ENCODE results near the gene LVRN. TPM values are rescaled to one million over a fixed set of nuclear protein-coding genes. Genes with fewer than 3 reads are reported as not detected.

LVRN gene, protein sequence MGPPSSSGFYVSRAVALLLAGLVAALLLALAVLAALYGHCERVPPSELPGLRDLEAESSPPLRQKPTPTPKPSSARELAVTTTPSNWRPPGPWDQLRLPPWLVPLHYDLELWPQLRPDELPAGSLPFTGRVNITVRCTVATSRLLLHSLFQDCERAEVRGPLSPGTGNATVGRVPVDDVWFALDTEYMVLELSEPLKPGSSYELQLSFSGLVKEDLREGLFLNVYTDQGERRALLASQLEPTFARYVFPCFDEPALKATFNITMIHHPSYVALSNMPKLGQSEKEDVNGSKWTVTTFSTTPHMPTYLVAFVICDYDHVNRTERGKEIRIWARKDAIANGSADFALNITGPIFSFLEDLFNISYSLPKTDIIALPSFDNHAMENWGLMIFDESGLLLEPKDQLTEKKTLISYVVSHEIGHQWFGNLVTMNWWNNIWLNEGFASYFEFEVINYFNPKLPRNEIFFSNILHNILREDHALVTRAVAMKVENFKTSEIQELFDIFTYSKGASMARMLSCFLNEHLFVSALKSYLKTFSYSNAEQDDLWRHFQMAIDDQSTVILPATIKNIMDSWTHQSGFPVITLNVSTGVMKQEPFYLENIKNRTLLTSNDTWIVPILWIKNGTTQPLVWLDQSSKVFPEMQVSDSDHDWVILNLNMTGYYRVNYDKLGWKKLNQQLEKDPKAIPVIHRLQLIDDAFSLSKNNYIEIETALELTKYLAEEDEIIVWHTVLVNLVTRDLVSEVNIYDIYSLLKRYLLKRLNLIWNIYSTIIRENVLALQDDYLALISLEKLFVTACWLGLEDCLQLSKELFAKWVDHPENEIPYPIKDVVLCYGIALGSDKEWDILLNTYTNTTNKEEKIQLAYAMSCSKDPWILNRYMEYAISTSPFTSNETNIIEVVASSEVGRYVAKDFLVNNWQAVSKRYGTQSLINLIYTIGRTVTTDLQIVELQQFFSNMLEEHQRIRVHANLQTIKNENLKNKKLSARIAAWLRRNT
- 7.5 TPM for total RNA-seq

DNA sequence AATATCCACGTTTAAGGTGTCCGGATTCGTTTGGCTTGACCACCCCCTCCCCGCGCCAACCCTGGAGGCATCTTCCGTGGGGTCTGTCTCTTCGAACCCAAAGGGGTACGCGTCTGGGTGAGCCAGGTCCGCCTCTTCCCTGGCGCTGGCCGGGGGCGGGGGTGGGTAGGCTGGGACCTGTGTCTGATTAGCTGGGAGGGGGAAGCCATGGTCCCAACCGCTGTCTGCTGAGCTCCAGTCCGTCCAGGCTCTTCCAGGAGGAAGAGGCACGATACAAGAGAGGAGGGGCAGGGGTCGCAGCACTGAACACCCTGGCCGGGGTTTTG is at the start of gene LVRN:
TSS of gene LVRN (plus strand) at position 237 of the 326 bp plus-strand sequence. CDS start 143 bp downstream, outside the sequence.

DNA sequence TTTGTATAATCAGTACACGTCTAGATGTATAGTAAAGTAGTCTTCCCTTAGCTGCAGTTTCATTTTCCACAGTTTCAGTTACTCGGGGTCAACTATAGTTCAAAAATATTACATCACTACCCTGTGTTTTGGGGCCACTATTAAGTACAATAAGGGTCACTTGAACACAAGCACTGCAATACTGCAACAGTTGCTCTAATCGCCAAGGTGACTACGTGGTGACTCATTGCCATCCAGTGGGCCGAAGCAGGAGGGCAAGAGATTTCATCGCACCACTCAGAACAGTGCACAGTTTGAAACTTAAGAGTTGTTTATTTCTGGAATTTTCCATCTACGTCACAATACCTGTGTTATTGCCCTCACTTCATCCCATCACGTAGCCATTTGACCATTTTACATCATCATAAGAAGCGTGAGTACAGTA is 69.8 kb downstream of the LVRN start, which contains the start of gene ARL14EPL:
TSS of gene ARL14EPL (plus strand) at position 379 of the 424 bp plus-strand sequence. CDS start 18,994 bp downstream, outside the sequence.

Other genes with a start within 250 kb of the LVRN start
- gene CDO1, start 145.8 kb upstream of the LVRN start, total RNA-seq, result 91.7 TPM
- 98.6 TPM for gene ATG12, start 120.9 kb upstream of the LVRN start, total RNA-seq
- 135 TPM for gene AP3S1, start 120.5 kb upstream of the LVRN start, total RNA-seq
- not detected for gene ARL14EPL, start 70.0 kb downstream of the LVRN start, total RNA-seq
- 26.3 TPM for gene COMMD10, start 122.5 kb downstream of the LVRN start, total RNA-seq